ENCODE results near the gene AHRR. TPM values are rescaled to one million over a fixed set of nuclear protein-coding genes. Genes with fewer than 3 reads are reported as not detected.
"Not testable (repeated sequence)": the region's sequence is repeated elsewhere in the genome, so short reads cannot be mapped to it uniquely, and the experiment has no call there.

The AHRR gene
- total RNA-seq, 1 donor from 2014 or later, result 6.1 TPM

DNA sequence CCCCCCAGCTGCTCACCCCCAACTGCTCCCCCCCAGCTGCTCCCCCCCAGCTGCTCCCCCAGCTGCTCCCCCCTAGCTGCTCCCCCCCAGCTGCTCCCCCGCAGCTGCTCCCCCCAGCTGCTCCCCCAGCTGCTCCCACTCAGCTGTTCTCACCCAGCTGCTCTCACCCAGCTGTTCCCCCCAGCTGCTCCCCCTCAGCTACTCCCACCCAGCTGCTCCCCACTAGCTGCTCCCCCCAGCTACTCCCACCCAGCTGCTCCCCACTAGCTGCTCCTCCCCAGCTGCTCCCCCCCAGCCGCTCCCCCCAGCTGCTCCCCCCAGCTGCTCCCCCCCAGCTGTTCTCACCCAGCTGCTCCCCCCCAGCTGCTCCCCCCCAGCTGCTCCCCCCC, 22.8 kb upstream of the AHRR start:
- intact Hi-C loops (cut with micrococcal nuclease), result no loop called here
- no peaks in the 10 kb centered on the region for H3K9me3 Mint-ChIP-seq
- DNase-seq (no peak), ATAC-seq (ENCODE audit: low read depth) (no peak)
- no peak overlapping the region for H3K4me3 Mint-ChIP-seq
- H3K36me3 Mint-ChIP-seq (ENCODE audit: low read depth), result peaks cover 18% of the 10 kb centered on the region
- no peaks in the 10 kb centered on the region for H3K27me3 Mint-ChIP-seq
- ChIA-PET POLR2A (no interaction called here), CTCF (no interaction called here)
- peaks cover 28% of the 10 kb centered on the region for H3K4me1 Mint-ChIP-seq
- TF ChIP-seq, protein P1, sequence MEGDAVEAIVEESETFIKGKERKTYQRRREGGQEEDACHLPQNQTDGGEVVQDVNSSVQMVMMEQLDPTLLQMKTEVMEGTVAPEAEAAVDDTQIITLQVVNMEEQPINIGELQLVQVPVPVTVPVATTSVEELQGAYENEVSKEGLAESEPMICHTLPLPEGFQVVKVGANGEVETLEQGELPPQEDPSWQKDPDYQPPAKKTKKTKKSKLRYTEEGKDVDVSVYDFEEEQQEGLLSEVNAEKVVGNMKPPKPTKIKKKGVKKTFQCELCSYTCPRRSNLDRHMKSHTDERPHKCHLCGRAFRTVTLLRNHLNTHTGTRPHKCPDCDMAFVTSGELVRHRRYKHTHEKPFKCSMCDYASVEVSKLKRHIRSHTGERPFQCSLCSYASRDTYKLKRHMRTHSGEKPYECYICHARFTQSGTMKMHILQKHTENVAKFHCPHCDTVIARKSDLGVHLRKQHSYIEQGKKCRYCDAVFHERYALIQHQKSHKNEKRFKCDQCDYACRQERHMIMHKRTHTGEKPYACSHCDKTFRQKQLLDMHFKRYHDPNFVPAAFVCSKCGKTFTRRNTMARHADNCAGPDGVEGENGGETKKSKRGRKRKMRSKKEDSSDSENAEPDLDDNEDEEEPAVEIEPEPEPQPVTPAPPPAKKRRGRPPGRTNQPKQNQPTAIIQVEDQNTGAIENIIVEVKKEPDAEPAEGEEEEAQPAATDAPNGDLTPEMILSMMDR (IDR thresholded peaks at IDR 0.05), result no peak
- H3K27ac Mint-ChIP-seq, result no peak overlapping the region

DNA sequence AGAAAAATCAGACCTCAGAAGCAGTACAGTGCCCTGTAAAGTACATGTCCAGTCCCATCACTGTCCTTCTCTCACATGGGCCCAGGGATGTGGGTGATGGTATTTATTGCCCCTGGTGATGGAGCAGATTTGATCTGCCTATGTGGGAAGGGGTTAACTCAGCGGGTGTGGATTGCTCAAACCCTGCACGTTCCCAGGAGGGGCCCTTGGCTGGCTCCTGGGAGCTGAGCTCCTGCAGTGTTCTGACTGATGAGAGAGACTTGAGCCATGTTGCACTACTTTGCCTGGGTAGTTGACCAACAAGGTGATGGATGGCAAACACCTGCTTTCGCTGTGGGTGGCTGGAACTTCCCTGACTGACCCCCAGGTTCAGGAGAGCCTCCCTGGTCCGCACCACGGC, 21.6 kb upstream of the AHRR start:
- intact Hi-C loops (cut with micrococcal nuclease); H3K9me3 Mint-ChIP-seq; DNase-seq; ATAC-seq (ENCODE audit: low read depth); H3K4me3 Mint-ChIP-seq; POLR2A ChIA-PET; CTCF ChIA-PET; H3K27me3 Mint-ChIP-seq; H3K27ac Mint-ChIP-seq: not testable (repeated sequence)
- Mint-ChIP-seq H3K36me3 (ENCODE audit: low read depth) (peaks cover 18% of the 10 kb centered on the region), H3K4me1 (peaks cover 28% of the 10 kb centered on the region)

DNA sequence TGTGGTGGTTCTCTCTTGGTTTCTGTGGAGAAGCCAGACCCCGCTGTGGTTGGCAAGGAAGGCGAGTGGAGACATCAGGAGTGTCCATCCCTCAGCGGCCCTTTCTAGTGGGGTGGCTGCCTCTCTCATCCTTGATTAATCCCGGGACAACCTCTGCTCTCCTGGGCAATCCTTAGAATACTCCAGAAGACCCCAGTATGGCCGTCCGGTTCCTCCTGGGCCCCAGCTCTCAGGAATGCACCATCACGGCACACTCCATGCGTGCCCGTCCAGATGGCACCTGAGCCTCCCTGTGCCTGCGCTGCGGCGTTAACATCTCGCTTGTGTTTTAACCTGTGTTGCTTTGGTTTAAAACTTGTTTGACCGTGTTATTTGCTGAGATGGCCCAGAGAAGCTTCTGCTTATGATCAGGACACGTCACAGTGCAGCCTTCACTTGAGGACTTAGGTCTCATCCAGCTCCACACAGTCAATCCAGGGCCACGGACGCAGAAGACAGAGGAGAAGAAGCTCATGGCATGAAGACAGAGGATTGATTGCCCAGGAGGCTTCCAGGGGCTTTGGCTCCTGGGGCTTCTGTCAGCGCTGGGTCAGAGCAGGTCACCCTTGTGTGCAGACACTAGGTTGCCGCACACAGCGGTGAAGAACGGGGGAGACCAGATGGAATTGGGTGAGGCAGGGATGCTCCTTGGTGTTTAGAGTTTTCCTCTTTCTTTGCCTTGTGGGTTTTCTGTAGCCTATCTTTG, 20.7 kb upstream of the AHRR start:
- DNase-seq; H3K27ac Mint-ChIP-seq; H3K27me3 Mint-ChIP-seq; intact Hi-C loops (cut with micrococcal nuclease); H3K4me3 Mint-ChIP-seq; ATAC-seq (ENCODE audit: low read depth); CTCF ChIA-PET; H3K9me3 Mint-ChIP-seq: not testable (repeated sequence)
- peaks cover 28% of the 10 kb centered on the region for H3K4me1 Mint-ChIP-seq
- H3K36me3 Mint-ChIP-seq (ENCODE audit: low read depth), result peaks cover 26% of the 10 kb centered on the region
- POLR2A ChIA-PET, result interaction anchor here (0.6 kb wide), 1 partner anchor 38 kb away, joined by 10 read pairs; no protein-coding TSS in a partner anchor

DNA sequence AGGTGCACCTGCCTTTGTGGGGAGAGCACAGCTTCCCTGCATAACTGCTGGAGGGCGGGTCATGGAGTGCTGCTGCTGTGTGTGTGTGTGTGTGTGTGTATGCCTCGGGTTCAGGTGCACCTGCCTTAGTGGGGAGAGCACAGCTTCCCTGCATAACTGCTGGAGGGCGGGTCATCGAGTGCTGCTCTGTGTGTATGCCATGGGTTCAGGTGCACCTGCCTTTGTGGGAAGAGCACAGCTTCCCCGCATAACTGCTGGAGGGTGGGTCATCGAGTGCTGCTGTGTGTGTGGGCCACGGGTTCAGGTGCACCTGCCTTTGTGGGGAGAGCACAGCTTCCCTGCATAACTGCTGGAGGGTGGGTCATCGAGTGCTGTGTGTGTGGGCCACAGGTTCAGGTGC, 19.1 kb upstream of the AHRR start:
- H3K4me3 Mint-ChIP-seq; H3K9me3 Mint-ChIP-seq; ATAC-seq (ENCODE audit: low read depth); H3K27ac Mint-ChIP-seq; intact Hi-C loops (cut with micrococcal nuclease); CTCF ChIA-PET; H3K27me3 Mint-ChIP-seq; POLR2A ChIA-PET; DNase-seq: not testable (repeated sequence)
- peaks cover 32% of the 10 kb centered on the region for H3K36me3 Mint-ChIP-seq (ENCODE audit: low read depth)
- peaks cover 18% of the 10 kb centered on the region for H3K4me1 Mint-ChIP-seq

DNA sequence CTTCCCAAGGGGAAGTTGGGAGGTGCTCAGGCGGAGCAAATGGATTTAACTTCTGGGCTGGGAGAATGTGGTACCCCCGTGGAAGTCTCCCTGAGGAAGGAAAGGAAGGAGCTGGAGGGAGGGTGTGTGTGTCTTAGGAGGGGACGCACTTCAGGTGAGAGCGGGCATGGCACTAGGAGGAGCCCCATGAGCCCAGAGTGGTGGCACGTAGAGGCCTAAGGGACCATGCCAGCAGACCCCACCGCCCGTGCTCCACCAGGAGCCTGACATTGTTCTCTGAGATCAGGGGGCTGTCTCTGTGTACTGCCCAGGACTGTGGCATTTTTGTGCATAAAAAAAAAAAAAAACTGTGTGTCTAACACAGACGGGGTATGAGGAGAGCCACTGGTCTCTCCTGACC, 18.5 kb upstream of the AHRR start:
- Mint-ChIP-seq H3K9me3 (no peaks in the 10 kb centered on the region), H3K36me3 (ENCODE audit: low read depth) (peaks cover 34% of the 10 kb centered on the region), H3K4me3 (no peak overlapping the region), H3K27ac (no peak overlapping the region), H3K4me1 (peaks cover 15% of the 10 kb centered on the region), H3K27me3 (no peaks in the 10 kb centered on the region)
- ChIA-PET POLR2A (no interaction called here), CTCF (no interaction called here)
- no peak for DNase-seq
- intact Hi-C loops (cut with micrococcal nuclease), result no loop called here
- no peak for ATAC-seq (ENCODE audit: low read depth)
- TF ChIP-seq, protein P1 (IDR thresholded peaks at IDR 0.05), result no peak

DNA sequence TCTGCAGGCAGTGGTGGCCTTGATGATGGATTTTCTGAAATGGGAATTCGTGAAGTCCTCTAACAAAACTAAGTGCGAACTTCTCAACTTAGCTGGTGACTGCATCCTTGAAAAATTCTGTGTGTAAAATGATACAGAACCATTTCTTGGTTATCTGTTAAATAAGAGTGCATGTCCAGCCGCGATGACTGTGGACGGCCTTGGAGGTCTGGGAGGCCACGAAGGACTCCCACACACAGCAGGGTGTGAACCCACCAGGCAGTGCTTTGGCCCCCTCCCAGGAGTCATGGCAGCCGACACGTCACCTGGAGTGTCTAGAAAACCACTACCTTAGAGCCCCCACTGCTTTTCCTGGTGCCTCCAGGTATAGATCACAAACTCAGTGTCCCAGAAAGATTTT, 17.8 kb upstream of the AHRR start:
- POLR2A ChIA-PET; H3K27me3 Mint-ChIP-seq; intact Hi-C loops (cut with micrococcal nuclease); H3K27ac Mint-ChIP-seq; CTCF ChIA-PET; H3K9me3 Mint-ChIP-seq; H3K4me3 Mint-ChIP-seq; DNase-seq; ATAC-seq (ENCODE audit: low read depth): not testable (repeated sequence)
- peaks cover 15% of the 10 kb centered on the region for H3K4me1 Mint-ChIP-seq
- H3K36me3 Mint-ChIP-seq (ENCODE audit: low read depth), result peaks cover 42% of the 10 kb centered on the region

DNA sequence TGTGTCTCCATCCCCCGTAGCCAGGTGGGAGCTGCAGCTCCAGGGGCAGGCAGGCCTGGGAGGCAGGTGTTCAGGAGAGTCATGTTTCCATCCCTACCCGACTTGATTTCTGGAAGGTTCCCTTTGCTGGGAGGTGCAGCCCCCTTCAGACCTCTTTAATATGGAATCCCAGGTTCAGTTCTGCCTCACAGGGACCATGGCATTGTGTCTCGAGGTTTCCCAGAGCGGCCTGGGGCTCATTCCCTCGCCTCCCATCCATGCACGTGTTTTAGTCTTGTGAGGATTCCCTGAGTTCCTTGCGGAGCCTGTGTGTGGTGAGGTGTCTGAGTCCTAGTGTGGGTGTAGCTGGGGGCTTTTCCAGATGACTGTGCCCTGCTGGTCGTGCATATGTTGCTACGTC, 16.5 kb upstream of the AHRR start:
- no peak overlapping the region for H3K4me3 Mint-ChIP-seq
- no peaks in the 10 kb centered on the region for H3K9me3 Mint-ChIP-seq
- ChIA-PET CTCF (no interaction called here), POLR2A (no interaction called here)
- no peak for DNase-seq
- H3K4me1 Mint-ChIP-seq, result peaks cover 15% of the 10 kb centered on the region
- H3K27me3 Mint-ChIP-seq, result no peaks in the 10 kb centered on the region
- intact Hi-C loops (cut with micrococcal nuclease), result no loop called here
- peaks cover 50% of the 10 kb centered on the region for H3K36me3 Mint-ChIP-seq (ENCODE audit: low read depth)
- no peak for ATAC-seq (ENCODE audit: low read depth)
- TF ChIP-seq, protein P1 (IDR thresholded peaks at IDR 0.05), result no peak
- no peak overlapping the region for H3K27ac Mint-ChIP-seq

Data from activated B cell treated with CpG ODN at 0.5 μM for 24 hours (primary cell).